Measurements from ENCODE around the gene DOCK3.
"Not testable (repeated sequence)": the region's sequence is repeated elsewhere in the genome, so short reads cannot be mapped to it uniquely, and the experiment has no call there.

The DOCK3 gene

GRCh38 chr3:50650018-50650417 lies 24.7 kb upstream of the DOCK3 start:
- no peak for DNase-seq (ENCODE audit: low read depth, low spot score)

- DNase-seq (ENCODE audit: low read depth, low spot score), result no peak
These were observed 23.3 kb upstream of the DOCK3 start for GRCh38 chr3:50651445-50651844.

DNA sequence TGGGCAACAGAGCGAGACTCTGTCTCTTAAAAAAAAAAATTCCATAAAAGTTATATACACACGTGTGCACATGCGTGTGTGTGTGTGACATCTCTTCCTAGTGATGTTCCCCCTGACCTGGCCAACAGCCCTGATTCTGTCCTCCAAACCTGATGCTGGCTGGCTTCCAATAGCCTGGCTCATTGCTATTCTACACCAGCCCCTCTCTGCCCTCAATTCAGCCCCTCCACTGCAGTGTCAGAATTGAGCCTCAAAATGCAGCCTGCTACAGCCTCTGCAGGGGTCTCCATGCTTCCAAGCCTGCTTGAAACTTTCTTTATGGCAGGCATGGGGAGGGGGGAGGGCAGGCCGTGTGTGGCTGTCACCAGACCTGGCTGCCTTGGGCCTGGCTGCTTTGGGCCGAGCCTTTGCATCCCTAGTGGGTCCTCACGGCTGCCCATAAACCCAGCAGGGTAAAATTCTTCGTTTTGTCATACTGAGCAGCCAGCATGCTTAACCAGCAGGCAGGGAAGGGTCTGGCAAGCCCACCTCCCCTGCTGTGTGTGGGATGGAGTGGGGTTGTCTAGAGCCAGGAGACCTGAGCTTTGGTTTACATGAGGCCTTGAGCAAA lies 22.7 kb upstream of the DOCK3 start:
- DNase-seq (ENCODE audit: low read depth, low spot score), result no peak

DNA sequence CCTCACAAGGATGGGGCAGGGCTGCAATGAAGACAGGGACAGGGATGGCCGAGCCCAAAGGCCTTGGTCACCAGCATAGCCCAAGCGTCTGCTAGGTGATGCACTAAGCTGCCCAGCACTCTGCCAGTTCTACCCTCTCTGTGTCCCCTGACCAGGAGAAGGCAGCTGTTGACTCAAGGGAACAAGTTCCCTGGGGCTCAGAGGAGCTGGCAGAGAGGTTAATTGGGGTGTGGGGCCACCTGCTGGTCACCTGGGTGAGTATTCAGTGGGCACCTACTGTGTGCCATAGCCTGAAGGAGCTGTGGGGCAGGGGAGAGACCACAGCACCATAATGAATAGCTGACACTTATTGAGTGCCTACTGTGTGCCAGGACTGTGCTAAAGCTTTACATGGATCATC lies 22.0 kb upstream of the DOCK3 start:
- DNase-seq (ENCODE audit: low read depth, low spot score), result peak; percentile 19

GRCh38 chr3:50653937-50654595 lies 20.7 kb upstream of the DOCK3 start:
- no peak for DNase-seq (ENCODE audit: low read depth, low spot score)

DNA sequence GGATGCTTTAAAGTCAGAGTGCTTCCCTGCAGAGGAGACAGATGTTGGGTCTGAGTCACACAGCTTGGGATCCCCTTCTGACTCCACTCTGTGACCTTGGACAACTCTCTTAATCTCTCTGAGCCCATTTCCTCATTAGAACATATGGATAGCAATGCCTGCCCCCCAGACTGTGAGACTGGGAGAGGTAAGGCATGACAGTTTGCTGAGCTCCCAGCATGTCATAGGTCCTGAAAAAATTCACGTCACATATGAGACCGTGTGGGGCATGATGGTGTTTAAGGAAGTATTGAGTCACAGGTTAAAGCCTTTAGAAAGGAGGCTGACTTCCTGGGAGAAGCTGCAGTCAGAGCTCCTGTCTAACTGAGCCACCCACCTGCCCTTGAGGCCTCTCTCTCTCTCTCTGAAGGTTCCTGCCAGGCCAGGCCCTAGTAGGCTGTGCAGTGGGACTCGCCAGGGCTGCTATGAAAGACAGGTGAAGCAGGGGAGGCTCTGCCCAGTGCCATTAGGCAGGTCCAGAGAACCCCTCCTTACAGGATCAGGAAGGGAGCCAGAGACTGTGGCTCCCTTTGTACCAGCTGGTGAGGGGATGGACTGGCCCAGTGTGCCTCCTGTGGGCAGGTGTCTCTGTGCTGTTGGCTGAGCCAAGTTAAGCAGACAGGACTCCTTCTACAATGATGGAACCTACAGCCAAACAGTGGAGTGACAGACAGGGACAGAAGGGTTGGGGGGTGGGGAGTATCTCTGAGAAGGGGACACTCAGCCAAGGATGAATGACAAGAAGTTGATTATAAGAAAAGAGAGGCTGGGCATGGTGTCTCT lies 19.5 kb upstream of the DOCK3 start:
- no peak for DNase-seq (ENCODE audit: low read depth, low spot score)

GRCh38 chr3:50656417-50657195 lies 18.1 kb upstream of the DOCK3 start:
- DNase-seq (ENCODE audit: low read depth, low spot score), result no peak

DNA sequence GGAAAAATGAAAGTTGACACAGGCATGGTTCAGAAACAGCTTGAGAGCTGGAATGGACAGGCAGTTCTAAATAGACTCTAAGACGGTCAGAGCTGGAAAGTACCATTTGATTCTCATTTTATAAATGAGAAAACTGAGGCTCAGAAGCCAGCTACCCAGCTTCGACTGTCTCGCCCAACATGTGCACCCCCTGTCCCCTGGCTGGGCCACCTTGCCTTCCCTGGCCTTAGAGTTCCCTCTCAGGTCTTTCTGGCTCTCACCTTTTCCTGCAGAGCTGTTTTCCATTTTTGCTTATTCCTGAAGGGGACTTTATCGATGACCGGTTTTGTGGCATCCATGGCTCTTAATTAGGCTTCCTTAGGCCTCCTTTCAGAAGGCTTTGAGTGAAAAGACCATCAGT lies 17.3 kb upstream of the DOCK3 start:
- DNase-seq (ENCODE audit: low read depth, low spot score), result no peak

GRCh38 chr3:50657816-50658215 lies 16.9 kb upstream of the DOCK3 start:
- no peak for DNase-seq (ENCODE audit: low read depth, low spot score)

- DNase-seq (ENCODE audit: low read depth, low spot score), result no peak
These were observed 16.3 kb upstream of the DOCK3 start for GRCh38 chr3:50658416-50658815.

DNA sequence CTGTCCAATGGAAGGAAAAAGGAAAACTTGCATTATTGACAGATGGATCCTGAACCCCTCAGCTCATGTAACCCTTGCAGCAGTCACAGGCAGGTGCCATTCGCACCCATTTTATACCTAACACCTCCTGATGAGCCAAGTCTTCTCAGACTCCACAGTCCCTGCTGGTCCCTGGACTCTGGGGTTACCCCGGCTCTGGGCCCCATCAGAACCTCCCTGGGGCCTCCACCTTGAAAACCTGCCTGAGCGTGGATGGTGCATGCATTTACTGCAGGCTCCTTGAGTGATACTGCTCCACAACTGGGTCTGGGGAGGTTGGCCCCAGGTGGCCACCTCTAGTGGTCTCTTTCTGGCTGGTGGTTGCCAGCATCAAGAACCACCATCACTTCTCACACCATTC lies 15.9 kb upstream of the DOCK3 start:
- DNase-seq (ENCODE audit: low read depth, low spot score), result no peak

DNA sequence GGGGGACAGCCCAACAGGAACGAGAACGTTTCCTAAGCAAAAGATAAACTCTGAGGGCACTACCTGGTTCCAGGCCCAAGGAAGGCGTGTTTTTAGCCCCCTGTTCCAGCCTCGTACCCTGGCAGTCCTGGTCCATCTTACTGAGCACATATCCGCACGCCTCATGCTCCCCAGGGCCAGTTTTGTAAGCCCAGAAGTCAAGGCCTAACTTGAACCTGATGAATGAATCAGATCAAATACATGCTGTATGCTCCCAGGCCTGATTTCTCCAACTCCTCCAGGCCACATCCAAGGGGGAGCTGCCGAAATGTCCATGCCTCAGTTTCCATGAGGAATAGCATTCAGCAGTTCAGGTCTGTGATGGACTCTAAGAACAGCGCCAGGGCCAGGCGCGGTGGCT lies 14.3 kb upstream of the DOCK3 start:
- DNase-seq (ENCODE audit: low read depth, low spot score), result no peak

DNA sequence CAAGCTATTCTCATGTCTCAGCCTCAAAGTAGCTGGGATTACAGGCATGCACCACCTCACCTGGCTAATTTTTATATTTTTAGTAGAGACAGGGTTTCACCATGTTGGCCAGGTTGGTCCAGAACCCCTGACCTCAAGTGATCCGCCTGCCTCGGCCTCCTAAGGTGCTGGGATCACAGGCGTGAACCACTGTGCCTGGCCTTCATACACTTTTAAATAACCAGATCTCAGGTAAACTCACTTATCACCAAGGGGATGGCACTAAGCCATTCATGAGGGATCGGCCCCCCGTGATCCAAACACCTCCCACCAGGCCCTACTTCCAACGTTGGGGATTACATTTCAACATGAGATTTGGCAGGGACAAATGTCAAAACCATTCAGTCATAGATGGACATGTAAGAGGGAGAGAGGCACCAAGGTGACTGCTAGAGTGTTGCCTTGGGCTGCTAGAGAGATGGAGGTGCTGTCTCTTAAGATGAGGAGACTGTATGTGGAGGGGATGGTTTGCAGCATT lies 13.3 kb upstream of the DOCK3 start:
- DNase-seq (ENCODE audit: low read depth, low spot score), result no peak

DNA sequence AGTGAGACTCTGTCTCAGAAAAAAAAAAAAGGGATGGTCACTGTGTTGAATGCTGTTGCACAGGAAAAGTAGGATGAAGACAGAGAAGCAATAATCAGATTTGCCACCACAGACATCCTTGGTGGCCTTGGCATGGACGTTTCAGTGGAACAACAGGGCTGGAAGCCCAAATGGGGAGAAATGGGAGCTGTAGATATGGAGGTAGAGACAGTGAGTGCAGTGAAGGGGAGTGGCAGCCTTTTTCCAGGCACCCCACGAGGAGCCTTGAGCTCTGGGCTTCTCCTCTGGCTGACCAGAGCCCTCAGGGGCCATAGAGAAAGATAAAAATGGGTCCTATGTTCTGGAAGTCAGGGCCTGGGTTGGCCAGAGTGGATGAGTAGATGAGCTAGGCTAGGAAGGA lies 12.3 kb upstream of the DOCK3 start:
- no peak for DNase-seq (ENCODE audit: low read depth, low spot score)

DNA sequence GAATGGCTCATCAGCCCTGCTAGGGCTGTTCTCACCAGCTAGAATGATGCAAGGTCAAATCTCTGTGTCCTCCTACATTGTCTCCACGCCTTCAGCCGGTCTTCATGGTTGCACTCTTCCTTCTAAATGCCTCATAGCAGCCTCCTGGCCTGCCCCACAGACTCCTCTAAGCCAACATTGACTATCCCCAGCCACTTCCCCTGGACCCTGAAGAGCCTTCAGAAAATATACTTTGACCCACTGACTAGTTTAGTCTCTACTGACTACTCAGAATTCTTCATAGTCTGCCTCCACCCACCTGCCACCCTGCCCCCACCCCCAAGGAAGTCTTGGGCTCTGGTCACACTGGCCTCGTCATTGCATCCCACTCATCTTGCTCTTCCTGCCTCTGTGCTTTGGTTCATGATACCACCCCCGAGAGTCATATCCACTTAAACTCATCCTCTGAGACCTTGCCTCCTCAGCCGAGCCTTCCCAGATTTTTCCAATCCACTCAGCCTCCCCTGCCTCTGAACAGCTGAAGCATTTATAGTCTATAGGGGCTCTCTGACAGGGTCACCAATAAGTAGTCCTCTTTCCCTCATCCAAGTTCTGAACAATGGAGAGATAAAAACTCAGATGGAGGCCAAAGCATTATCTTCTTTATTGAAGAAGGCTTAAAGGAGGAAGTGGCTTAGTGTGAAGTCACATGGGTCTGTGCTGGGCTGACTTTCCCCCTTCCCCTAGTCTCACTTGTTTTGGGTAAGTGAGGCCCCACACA lies 9.5 kb upstream of the DOCK3 start:
- no peak for DNase-seq (ENCODE audit: low read depth, low spot score)

DNA sequence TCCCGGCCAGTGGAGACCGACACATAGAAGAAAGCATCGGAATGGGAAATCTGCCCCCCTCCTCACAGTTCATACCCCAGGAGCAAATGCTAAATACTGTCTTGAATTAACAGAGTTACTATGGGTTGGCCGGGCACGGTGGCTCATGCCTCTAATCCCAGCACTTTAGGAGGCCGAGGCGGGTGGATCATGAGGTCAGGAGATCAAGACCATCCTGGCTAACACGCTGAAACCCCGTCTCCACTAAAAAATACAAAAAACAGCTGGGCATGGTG lies 8.9 kb upstream of the DOCK3 start:
- DNase-seq (ENCODE audit: low read depth, low spot score), result not testable (repeated sequence)

- DNase-seq (ENCODE audit: low read depth, low spot score), result no peak
These were observed 7.9 kb upstream of the DOCK3 start for GRCh38 chr3:50666837-50667236.

GRCh38 chr3:50671331-50671730 lies 3.4 kb upstream of the DOCK3 start:
- no peak for DNase-seq (ENCODE audit: low read depth, low spot score)

DNA sequence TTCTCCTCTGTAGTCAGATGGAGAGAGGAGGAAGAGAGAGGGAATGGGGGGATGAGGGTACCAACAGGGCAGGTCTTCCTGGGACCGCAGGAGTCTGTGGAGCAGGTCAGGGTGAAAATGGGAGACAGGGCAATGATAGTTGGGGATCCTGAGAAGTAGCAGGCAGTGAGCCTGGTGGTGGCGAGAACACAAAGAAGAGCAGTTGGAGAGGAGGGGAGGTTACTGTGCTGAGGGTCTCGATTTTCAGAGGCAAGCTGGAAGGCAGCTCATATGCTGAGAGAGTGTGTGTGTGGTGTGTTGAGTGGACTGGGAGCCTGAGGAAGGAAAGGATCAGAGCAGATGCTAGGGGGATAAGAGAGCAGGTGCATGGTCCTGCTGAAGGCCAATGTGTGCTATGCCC lies 2.1 kb upstream of the DOCK3 start:
- no peak for DNase-seq (ENCODE audit: low read depth, low spot score)

DNA sequence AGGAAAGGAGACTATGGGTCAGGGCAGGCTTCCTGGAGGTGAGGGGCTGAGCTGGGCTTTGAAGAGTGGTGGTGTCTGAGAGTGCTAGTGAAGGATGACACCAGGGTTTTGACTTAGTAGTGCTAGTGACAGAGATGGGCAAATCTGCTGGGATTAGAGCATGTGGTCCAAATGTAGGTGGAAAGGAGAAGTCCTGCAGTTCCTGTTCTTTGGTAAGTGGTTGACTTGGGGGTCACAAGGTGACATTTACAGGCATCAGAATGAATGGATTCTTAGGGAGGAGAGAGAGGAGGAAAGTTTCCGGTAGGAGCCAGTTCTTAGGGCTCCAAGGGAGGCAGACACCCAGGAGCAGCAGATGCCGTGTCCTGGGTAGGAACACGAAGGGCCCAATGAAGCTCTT lies 796 bp upstream of the DOCK3 start:
- DNase-seq (ENCODE audit: low read depth, low spot score), result no peak
